ENCODE measurements around the gene FERMT1.
A peak's percentile ranks its signal among the peaks of the same experiment; 100 is the strongest.

The FERMT1 gene, protein sequence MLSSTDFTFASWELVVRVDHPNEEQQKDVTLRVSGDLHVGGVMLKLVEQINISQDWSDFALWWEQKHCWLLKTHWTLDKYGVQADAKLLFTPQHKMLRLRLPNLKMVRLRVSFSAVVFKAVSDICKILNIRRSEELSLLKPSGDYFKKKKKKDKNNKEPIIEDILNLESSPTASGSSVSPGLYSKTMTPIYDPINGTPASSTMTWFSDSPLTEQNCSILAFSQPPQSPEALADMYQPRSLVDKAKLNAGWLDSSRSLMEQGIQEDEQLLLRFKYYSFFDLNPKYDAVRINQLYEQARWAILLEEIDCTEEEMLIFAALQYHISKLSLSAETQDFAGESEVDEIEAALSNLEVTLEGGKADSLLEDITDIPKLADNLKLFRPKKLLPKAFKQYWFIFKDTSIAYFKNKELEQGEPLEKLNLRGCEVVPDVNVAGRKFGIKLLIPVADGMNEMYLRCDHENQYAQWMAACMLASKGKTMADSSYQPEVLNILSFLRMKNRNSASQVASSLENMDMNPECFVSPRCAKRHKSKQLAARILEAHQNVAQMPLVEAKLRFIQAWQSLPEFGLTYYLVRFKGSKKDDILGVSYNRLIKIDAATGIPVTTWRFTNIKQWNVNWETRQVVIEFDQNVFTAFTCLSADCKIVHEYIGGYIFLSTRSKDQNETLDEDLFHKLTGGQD

DNA sequence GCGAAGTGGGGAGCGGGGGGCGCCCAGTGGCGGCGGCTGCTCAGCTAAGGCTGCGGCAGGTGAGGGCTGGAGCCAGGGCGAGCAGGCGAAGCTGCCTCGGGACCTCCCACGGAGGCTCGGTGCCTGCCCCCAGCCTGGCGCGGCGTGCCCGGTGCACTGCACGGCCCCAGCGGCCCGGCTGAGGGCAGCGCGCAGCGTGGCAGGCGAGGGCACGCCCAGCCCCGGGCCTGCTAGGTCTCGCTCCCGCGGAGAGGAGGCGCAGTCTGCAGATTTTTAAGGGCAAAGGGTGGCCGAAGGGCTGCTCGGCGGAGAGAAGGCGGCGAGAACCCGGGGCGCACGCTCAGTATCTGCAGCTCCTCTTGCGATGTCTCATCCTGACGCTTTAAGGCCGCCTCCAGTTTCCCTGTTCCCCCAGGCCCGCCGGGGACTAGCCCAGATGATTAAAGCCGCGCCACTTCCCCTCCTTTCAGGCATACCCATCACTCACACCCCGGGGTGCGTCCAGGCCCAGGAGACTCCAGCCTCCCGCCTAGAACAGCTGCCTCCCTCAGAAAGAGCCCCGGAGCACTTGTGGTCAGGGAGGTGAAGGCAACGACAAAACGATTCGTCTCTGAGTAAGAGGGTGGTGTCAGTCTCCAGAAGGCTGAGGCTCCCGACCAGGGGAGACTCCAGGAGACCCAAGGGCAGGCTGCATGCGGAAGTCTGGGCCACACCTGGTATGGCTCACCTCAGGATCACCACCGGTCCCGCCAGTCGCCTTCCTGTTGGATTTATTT, at the start of gene FERMT1:
Gene FERMT1, minus strand, starts transcription at position 158 of the 776 bp plus-strand sequence. CDS start 3,476 bp downstream, outside the sequence.
- peak; percentile 29 for DNase-seq (ENCODE audit: low spot score)

DNA sequence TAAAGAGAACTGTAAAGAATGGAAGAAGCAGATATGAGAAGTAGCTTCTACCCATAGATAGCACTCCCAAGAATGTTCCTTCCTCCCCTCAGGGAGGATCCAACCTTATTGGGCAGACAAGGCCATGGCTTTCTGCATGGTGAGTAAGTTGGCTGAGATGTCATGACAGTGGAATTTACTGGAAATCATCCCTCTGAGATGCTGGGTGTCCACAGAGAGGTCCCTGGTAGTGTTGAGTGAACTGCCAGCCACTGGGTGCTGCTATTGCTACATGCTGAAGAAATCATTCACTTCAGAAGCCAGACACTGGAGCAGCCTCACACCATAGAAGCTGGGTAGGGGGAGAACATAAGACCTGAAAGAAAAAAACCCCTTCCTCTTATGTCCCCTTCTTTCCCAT, 46.4 kb upstream of the FERMT1 start:
- no peak for DNase-seq (ENCODE audit: low spot score)

DNA sequence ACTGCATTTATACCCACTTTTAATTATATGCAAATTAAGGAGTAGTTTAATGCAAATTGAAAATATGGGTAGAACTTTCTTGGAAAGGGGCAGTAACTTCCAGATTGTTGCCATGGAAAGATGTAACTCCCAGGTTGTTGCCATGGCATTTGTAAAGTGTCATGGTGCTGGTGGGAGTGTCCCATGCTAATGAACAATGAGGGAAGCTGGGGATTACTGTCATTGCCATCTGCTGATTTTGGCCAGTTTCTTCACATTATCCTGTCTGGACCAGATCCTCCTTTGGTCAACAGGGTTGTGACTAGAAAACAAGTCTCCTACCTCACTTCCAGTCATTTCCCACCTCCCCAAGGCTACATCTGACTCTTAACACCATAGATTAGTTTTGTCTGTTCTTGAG, 45.4 kb upstream of the FERMT1 start:
- DNase-seq (ENCODE audit: low spot score), result no peak

DNA sequence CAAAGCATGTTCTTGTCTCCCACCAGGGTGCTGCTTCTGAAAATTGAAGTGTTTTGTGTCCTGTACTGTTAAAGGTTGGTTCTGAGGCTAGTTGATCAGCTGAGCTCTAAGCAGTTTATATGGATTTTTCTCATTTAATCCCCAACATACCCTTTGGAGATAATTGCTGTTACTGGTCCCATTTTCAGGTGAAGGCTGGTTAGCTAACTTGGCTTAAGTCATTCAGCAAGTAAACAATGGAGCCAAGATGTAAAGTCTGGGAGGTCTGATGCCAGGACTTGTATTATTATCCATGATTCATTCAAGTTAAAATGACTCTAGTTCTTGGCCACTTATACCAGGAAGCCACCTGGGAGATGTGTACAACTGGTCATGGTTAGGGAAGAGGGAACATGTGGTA, 42.5 kb upstream of the FERMT1 start:
- no peak for DNase-seq (ENCODE audit: low spot score)

DNA sequence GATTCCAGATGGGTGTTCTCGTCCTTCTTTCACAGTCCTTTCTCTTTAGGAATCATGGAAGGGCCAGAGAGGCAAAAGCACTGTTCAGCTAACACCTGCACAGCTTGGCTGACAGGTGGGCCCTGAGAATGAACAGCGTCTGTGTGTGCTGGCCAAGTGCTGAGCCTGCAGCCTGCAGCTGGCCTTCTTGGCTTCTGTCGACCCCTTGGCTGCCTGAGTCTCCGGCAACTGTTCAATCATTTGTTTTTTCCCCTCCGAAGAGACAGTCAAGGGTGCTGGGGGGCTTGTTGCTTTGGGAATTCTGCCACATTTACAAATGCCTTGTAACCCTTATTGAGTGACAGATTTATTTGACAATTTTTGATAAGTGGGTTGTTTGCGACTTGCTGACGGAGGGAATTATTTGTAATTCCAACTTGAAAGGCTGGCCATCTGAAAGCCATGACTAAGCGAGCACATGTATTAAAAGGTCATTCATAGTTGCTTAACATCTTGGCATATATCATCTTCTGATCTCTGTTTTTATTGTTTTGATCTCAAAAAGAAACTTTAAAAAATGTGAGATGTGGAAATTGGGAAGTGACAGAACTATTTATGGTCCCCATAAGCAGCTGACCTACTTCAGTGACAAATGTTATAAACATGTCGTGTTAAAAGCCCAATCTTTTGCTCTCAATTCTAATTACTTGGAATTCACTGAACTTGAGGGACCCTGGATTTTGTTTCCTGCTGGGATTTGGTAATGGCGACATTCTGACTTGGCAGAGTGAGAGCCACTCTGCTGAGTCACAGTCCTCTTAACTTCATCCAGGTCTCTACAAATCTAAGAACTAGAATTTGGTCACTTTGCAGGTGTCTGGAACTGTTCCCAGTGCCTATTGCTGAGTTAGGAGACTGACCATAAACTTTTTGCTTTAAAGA, 41.9 kb upstream of the FERMT1 start:
- no peak for DNase-seq (ENCODE audit: low spot score)

DNA sequence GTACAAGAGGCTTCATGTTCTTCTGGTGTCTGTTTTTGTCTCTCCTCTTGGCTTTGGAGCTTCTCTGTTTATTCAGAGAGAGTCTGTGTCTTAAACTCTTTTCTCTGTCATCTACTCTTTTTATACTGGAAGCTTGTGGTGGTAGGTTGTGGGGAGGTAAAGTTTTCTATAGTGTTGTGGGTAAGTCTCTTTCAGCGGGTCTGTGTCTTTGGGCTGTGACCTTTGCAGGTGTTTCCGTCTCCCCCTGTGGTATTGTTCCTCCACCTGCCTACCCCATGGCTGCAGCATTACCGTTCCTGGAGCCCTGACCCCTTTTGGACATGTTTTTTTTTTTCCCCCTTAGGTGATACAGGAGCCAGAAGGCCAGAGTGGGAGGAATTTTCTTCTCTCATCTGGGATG, 37.9 kb upstream of the FERMT1 start:
- DNase-seq (ENCODE audit: low spot score), result no peak

DNA sequence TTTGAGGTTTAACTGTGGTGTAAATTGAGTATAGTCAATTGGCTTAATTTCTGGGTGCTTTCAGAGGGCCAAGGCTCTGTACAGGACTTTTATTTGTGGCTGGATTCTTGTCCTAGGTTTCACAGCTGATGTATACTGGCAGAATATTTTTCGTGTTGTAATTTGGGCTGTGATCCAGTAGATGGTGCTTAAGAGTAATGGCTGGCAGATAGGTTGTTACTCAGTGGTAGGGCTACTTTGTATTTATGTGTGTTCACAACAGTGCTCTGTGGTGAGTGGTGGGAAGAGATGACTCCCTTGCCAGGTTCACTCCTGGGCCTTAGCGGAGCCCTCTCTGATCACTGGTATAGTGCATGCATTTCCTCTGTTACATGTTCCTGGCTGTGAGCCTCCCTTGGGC, 34.5 kb upstream of the FERMT1 start:
- no peak for DNase-seq (ENCODE audit: low spot score)

DNA sequence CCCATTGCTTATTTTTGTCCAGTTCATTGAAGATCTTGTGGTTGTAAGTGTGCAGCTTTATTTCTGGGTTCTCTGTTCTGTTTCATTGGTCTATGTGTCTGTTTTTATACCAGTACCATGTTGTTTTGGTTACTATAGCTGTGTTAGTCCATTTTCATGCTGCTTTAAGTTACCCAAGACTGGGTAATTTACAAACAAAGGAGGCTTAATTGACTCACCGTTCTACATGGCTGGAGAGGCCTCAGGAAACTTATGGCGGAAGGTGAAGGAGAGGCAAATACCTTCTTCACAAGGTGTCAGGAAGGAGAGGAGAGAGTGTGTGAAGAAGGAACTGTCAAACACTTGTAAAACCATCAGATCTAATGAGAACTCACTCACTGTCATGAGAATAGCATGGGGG, 29.9 kb upstream of the FERMT1 start:
- DNase-seq (ENCODE audit: low spot score), result no peak

DNA sequence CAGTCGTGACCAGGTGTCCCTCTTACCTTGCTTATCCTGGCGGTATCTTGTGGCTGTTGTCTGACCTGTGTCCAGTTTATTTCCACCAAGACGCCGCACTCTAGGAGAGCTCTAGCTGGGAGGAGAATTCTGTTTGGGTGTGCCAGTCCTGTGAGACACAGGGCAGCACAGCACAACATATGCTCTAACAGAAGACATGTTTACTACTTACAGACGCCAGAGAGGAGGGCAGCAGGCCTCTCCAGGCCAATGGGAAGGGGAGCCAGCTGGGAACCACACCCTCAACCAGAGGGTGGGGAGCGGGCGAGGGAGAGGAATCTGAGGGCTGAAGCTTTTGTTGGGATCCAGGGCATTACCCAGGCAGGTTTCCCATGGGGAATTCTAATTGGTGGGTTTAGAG, 25.2 kb upstream of the FERMT1 start:
- DNase-seq (ENCODE audit: low spot score), result no peak

DNA sequence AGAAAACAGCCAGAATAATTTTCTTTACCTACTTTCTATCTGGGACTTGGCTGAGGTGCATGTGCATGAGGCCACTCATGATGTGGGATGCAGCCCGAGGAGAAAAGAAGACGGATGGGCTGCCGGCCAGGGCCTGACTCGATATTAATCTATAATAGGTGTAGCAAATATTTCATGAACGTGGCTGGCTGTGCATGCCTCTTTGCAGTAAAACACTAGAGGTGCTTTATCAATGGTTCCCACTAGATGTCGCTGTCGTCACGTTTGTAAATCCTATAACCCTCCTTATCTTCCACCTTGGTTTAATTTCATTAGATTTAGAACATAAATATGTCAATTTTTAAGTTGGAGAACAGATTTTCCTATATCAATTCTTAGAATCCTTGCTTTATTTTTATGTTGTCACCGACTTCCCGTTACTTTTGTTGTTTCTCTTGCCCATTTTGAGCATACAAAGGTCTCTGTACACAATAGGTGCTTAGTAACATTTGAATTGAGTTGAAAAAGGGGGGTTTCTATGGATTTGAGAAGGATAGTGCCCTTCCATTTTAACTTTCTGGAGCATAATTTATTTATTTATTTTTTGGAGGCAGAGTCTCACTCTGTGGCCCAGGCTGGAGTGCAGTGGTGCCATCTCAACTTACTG, 19.6 kb upstream of the FERMT1 start:
- peak; percentile 49 for DNase-seq (ENCODE audit: low spot score)

DNA sequence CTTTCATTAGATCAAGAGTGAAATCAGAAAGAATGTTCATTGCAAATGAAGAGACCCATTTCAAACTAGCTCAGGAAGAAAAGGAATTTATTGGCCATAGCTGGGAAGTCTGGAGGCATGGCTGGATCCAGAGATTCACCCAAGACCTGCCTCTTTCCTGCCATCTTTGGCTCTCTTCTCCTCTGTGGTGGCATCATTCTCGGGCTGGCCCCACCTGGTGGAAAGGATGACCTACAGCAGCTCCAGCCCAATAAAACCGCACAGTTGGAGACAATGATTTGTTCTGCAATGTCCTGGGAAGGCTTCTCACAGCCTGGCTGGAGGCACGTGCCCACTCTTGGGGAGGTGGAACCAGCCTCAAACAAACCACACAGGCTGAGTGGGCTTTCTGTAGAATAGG, 18.1 kb upstream of the FERMT1 start:
- no peak for DNase-seq (ENCODE audit: low spot score)

DNA sequence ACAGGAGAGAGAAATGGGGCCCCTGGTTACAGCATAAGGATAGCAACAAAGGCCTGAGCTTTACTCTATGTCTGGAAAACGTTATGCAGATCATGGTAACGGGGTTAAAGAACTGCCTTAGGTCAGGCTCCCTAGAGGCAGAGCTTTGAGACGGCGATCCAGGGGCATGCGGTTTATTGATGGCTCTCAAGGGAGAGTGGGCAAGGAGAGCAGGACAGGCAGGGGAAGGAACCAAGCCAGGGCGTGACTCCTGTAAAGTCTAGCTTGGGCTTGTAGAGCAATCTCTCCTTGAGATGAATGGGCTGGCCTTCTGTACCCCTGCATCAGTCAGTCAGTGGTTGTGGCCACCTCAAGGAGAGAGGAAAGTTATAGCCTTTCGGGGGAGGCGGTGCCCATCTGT, 12.5 kb upstream of the FERMT1 start:
- DNase-seq (ENCODE audit: low spot score), result no peak

DNA sequence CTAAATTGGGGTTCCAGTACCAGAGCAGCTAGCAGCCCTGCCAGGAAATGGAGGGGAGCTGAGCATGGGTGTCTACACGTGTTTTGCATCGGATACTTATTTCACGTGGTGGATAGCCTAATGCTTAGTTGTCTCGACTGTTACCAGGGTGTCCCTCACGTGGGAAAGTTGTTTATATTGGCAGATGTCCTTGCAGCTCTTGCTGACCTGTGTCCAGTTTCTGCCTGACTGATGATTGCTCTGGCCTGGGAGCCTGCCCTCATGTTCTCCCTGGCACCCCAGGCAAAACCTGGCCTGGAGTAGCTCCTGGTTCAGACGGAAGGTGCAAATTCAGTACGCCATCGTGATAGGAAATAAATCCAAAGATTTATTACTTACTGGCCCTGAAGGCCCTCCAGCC, 11.8 kb upstream of the FERMT1 start:
- no peak for DNase-seq (ENCODE audit: low spot score)

DNA sequence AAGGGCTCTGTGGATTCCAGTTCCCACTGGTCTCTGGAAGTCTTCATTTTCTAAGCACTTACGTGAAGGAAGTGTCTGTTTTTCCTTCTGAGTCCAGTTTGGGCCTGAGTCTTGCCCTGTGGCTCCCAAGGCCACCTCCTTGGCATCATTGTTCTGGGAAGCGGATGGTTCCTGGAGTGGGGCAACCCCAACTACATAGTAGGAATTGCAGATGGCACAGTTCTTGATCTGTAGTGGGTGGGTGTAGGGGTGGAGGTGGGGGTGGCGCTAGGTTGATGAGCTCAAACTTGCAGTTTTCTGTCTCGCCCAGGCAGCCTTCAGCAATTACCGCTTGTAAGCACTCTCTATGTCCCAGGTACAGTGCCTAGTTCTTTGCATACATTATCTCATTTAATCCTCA, 7.2 kb upstream of the FERMT1 start:
- DNase-seq (ENCODE audit: low spot score), result no peak

DNA sequence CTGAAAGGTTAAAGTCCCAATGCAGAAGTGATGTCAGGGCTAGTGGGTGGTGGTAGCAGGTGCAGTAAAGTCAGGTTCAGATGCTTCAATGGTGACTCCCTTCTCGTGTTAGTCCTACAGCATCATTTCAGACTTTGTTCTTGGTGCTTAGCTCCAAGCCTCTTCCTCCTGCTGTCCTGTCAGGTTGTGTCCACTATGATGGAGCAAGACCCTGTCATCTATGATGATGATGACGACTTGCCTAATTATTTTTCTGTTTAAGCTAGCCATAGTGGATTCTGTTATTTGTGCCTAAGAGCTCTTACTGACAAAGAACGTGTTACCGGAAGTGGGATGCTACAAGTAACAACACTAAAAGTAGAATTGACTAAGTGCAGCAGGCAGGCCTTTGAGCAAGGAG, 5.0 kb upstream of the FERMT1 start:
- DNase-seq (ENCODE audit: low spot score), result no peak

DNA sequence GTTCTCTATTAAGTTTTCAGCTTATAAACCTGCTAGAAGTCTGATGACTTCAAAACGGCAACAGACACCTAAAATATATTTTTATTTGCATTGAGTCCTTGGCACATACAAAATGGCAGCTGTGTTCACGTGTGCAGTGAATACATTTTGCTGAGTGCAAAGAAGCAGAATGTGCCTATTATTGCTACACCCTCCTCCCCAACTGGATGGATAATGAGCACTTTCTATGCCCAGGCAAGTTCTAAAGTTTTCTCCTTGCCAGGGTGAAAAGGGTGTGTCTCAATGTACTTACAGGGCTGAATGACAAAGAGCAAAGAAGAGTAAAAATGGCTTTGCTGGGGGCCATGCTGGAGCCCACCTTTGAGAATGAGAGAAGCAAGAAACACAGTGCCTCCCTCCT, 4.0 kb upstream of the FERMT1 start:
- no peak for DNase-seq (ENCODE audit: low spot score)

DNA sequence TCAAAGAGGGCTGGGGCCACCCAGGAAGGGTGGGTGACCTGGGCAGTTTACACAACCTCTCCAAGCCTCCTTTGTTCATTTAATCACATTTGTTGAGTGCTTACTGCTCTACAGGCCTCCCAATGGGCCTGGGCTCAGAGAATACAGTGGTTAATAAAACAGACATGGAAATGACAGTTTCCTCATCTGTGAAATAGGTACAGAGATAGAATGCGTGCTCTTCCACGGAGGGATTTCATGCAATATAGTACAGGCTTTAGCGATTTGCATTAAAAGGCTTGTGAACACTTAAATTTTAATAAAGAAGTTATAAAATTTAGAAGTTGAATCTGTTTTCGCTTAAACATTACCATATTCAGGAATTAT, 802 bp upstream of the FERMT1 start:
- DNase-seq (ENCODE audit: low spot score), result no peak

DNA sequence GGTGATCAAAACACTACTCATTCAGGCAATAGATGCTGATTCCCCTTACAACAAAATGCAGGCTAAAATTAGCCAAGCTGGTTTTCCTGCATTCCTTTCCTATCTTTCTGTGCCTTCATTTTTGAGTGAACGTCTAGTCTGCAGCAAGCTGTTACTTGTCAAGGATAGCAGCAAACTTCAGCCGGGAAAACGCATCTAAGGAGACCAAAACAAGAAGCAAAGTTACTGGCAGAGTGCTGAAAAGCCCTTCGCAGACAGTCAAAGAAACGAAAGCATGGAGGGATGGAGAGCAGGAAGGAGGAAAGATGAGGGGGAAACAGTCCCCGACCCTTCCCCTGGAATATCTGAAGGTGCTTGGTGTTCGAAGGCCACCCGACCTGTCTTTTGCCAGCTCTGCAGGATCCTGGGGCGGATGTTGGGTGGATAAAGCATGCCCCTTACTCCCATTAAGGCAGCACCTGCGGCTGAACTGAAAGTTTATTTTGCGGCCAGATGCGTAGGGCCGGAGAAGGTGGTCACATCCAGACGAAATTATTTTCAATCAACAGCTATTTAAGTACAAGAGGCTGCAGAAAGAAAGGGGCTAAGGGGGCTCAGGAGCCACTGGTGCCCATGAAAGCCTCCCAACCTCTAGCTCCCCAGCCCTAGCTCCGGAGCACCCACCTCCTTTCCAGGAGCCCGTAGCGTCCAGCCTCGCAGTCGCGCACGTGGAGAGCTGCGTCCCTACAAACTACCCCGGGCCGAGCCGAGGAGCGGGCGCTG, 538 bp downstream of the FERMT1 start:
- peak; percentile 3 for DNase-seq (ENCODE audit: low spot score)

DNA sequence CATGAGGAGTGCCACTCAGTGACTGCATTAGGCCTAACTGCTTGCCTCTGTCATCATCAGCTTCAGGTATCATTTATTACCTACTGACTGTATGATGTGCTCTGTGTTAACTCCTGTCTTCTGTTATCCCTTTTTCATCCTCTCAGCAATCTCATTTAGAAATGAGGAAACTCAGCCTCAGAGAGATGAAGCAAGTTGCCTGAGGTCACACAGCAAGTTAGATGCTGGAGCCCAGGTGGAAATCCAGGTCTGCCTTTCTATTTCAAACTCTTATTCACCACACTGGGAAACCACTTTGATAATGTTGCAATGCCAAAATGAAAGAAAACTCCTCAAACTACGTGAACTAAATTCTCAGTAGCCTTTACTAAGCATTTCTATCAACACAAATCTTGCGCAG, 1.3 kb downstream of the FERMT1 start:
- no peak for DNase-seq (ENCODE audit: low spot score)

DNA sequence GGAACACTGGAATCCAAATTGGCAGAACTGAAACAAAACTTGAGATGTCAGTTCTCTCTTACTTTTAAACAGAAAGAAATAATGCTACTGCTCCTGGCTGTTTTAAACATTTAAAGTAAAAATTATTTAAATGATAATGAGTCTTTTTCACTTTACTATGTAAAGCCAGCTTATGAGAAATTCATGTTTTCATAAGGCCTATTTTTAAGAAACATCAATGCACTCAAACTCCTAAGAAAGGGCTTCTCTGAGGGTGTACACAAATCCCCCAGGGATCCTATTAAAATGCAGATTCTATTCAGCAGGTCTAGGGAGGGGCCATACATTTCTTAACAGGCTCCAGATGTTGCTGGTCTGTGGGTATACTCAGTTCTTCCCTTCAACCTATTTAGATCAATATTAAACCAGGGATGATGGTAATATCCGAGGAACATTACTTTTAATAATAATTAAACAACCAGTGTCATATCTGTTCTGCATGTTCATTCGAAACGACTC, 2.3 kb downstream of the FERMT1 start:
- DNase-seq (ENCODE audit: low spot score), result no peak

DNA sequence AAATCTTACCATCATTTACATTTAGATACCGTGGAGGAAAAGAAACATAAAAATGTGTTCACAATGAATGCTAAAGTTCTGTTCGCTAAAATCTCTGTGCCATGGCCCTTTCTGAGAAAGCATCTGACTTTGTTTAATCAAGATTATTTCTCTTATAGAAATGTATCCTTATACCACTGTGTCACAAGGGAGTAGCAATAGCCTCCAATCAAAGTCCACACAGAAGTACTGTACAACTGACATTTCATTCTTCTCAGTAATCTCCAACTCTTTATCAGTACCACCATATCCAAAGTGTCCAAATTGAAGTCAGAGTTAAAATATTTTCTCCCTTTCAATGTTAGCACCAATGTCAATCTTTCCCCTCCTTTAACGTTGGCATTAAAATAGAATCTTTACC, 6.1 kb downstream of the FERMT1 start:
- no peak for DNase-seq (ENCODE audit: low spot score)

All from kidney capillary endothelial cell (primary cell).